Hepatocyte (in vitro differentiated cells): ENCODE results near the gene KRT16.
"Not testable (repeated sequence)": the region's sequence is repeated elsewhere in the genome, so short reads cannot be mapped to it uniquely, and the experiment has no call there.

ENCODE experiments used
- CTCF ChIP-seq: fragments of 200-600 bp; sonication (generic); IDR thresholded peaks from 2 replicates; pipeline ENCODE4 v1.5.1; 2016; ENCODE audit warnings: antibody characterized with exemption, mild to moderate bottlenecking; ENCODE audit not compliant: poor library complexity
- EZH2 ChIP-seq: fragments of 200-600 bp; sonication (generic); IDR thresholded peaks from 2 replicates; pipeline ENCODE4 v1.6.1; 2016; ENCODE audit warnings: antibody characterized with exemption, mild to moderate bottlenecking, borderline replicate concordance

GRCh38 chr17:41612376-41613160 lies at the start of gene KRT16:
- TF ChIP-seq CTCF, EZH2: not testable (repeated sequence)
